ENCODE data around the gene SNTG2. TPM values are rescaled to one million over a fixed set of nuclear protein-coding genes. Genes with fewer than 3 reads are reported as not detected.

The SNTG2 gene
- total RNA-seq, 2 donors from 2014 or later, result 4.1 to 11.9 TPM

DNA sequence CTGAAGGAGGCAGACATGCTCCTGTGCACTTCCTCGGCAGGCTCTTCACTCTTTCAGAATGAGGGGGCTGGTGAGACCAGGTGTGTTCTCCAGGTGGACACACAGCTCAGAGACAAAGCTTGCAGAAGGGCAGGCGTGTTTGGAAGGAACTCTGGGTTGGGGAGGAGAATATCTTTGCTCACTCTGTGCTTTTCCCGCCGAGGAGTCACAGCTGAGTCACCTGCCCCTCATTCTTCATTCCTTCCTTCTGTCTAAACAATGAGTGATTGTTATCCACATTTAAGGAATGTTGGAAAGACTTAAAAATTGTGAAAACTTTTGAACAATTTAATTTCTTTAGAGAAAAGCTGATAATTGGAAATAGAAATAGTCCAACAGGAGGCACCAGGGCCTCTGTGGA, 336.3 kb downstream of the SNTG2 start:
- H3K4me3 ChIP-seq (ENCODE audit: low read length), result no peak overlapping the region
- 88 to 100% methylated on average over 1 to 4 of the region's 4 CpGs for WGBS, 2 experiments (ENCODE audit: insufficient coverage in 1 of 2, insufficient read length in 1 of 2)
- TF ChIP-seq CTCF (conservative IDR thresholded peaks at IDR 0.05), result no peak
- DNase-seq, result no peak
- no peaks in the 10 kb centered on the region for H3K36me3 ChIP-seq (ENCODE audit: control insufficient read depth, insufficient read depth, low read length)
- Mint-ChIP-seq H3K4me1 (peaks cover 5% of the 10 kb centered on the region), H3K4me3 (no peak overlapping the region), H3K9me3 (no peaks in the 10 kb centered on the region), H3K36me3 (ENCODE audit: low read depth) (no peaks in the 10 kb centered on the region), H3K27ac (no peak overlapping the region), H3K27me3 (ENCODE audit: insufficient read depth) (no peaks in the 10 kb centered on the region)
- H3K27ac ChIP-seq (ENCODE audit: low read depth, low read length), result no peak overlapping the region
- H3K27me3 ChIP-seq (ENCODE audit: control insufficient read depth, insufficient read depth, low read length, poor library complexity, severe bottlenecking), result no peaks in the 10 kb centered on the region
- no peak overlapping the region for H3K9ac ChIP-seq (ENCODE audit: extremely low read depth, low read length, poor library complexity, severe bottlenecking)
- H3K9me3 ChIP-seq (ENCODE audit: control insufficient read depth, low read length), result no peaks in the 10 kb centered on the region
- no peaks in the 10 kb centered on the region for H3K4me1 ChIP-seq (ENCODE audit: control insufficient read depth, insufficient read depth, low read length)

DNA sequence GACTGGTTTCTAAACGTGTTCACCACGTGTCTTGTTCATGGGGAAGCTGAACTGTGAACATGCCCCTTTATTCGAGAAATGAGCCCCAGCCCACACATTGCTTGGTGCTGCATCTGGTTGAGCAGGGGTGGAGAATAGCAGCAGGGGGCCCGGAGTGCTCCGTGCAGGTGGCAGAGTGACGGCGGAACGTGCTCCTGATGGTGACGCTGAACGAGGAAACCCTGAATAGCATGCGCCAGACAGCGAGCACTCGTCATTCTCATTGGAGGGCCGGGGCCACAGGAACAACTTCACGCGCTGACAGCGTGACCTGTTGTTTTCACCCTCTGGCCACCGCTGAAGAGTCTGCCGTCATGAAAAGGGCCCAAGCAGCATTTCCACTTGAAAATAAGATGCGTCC, 336.8 kb downstream of the SNTG2 start:
- Histone ChIP-seq H3K36me3 (ENCODE audit: control insufficient read depth, insufficient read depth, low read length) (no peaks in the 10 kb centered on the region), H3K4me1 (ENCODE audit: control insufficient read depth, insufficient read depth, low read length) (no peaks in the 10 kb centered on the region), H3K27ac (ENCODE audit: low read depth, low read length) (no peak overlapping the region), H3K27me3 (ENCODE audit: control insufficient read depth, insufficient read depth, low read length, poor library complexity, severe bottlenecking) (no peaks in the 10 kb centered on the region), H3K9ac (ENCODE audit: extremely low read depth, low read length, poor library complexity, severe bottlenecking) (no peak overlapping the region), H3K9me3 (ENCODE audit: control insufficient read depth, low read length) (no peaks in the 10 kb centered on the region), H3K4me3 (ENCODE audit: low read length) (no peak overlapping the region)
- Mint-ChIP-seq H3K4me1 (peaks cover 5% of the 10 kb centered on the region), H3K4me3 (no peak overlapping the region), H3K27ac (no peak overlapping the region), H3K36me3 (ENCODE audit: low read depth) (no peaks in the 10 kb centered on the region), H3K27me3 (ENCODE audit: insufficient read depth) (no peaks in the 10 kb centered on the region), H3K9me3 (no peaks in the 10 kb centered on the region)
- no peak for DNase-seq
- TF ChIP-seq CTCF (conservative IDR thresholded peaks at IDR 0.05), result no peak
- WGBS, 2 experiments (ENCODE audit: insufficient coverage in 1 of 2, insufficient read length in 1 of 2), result 88 to 92% methylated on average over 16 to 20 of the region's 20 CpGs

DNA sequence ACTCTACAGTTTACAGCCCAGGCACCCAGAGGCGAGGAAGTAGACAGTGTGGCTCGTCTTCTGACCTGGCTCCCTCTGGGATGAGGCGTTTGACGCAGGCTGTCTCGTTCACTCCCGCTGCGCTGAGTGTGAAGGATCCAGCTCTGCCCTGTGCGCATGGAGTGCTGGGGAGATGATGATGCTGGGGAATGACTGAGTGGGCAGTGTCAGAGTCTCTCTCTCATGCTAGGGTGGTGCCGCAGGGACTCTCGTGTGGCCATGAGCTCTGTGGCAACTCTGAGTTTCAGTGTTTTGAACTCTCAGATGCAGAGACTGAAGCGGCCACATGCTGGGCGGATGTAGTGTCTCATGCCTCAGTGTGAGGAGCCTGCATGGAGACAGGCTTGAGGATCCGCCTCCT, 344.3 kb downstream of the SNTG2 start:
- Mint-ChIP-seq H3K27ac (no peak overlapping the region), H3K4me3 (no peak overlapping the region)
- WGBS, 2 experiments (ENCODE audit: insufficient coverage in 1 of 2, insufficient read length in 1 of 2), result 91 to 92% methylated on average over 10 to 13 of the region's 13 CpGs

More for the DNA sequence above, 344.3 kb downstream of the SNTG2 start:
- H3K27ac ChIP-seq (ENCODE audit: low read depth, low read length), result no peak overlapping the region
- H3K9me3 Mint-ChIP-seq, result no peaks in the 10 kb centered on the region
- H3K27me3 Mint-ChIP-seq (ENCODE audit: insufficient read depth), result peaks cover 1% of the 10 kb centered on the region
- H3K4me1 ChIP-seq (ENCODE audit: control insufficient read depth, insufficient read depth, low read length), result no peaks in the 10 kb centered on the region
- TF ChIP-seq CTCF (conservative IDR thresholded peaks at IDR 0.05), result no peak
- H3K27me3 ChIP-seq (ENCODE audit: control insufficient read depth, insufficient read depth, low read length, poor library complexity, severe bottlenecking), result no peaks in the 10 kb centered on the region
- no peaks in the 10 kb centered on the region for H3K4me1 Mint-ChIP-seq
- no peaks in the 10 kb centered on the region for H3K36me3 Mint-ChIP-seq (ENCODE audit: low read depth)
- DNase-seq, result no peak
- H3K36me3 ChIP-seq (ENCODE audit: control insufficient read depth, insufficient read depth, low read length), result no peaks in the 10 kb centered on the region
- no peak overlapping the region for H3K4me3 ChIP-seq (ENCODE audit: low read length)
- no peak overlapping the region for H3K9ac ChIP-seq (ENCODE audit: extremely low read depth, low read length, poor library complexity, severe bottlenecking)
- H3K9me3 ChIP-seq (ENCODE audit: control insufficient read depth, low read length), result no peaks in the 10 kb centered on the region

Data from endodermal cell (in vitro differentiated cells).